HG03520 (cell line): Measurements from ENCODE around the gene NOS3.

Experiments
- ATAC-seq: cut with Tn5 transposase; IDR thresholded peaks from one replicate; pipeline ENCODE4 v1.9.1; 2021; ENCODE audit warnings: mild to moderate bottlenecking, moderate library complexity; ENCODE audit not compliant: unreplicated experiment

NOS3 gene

DNA sequence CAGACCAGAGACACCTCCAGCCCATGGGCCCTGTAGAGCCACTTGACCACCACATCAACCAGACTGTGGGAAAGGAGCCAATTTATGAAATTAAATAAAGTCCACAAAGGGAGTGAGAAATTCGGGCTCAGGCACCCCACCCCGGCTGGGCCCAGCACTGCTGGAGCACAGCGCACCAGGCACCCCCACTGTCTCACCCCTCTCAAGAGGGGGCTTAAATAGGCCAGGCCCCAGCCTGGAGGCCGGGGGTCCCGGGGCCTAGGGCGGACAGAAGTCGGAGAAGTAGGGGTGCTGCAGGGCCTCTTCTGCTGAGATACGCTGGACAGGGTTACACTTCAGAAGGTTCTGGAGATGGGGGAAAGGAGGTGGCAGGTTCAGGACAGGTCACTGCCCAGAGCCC lies 62.9 kb downstream of the NOS3 start:
- no peak for ATAC-seq

DNA sequence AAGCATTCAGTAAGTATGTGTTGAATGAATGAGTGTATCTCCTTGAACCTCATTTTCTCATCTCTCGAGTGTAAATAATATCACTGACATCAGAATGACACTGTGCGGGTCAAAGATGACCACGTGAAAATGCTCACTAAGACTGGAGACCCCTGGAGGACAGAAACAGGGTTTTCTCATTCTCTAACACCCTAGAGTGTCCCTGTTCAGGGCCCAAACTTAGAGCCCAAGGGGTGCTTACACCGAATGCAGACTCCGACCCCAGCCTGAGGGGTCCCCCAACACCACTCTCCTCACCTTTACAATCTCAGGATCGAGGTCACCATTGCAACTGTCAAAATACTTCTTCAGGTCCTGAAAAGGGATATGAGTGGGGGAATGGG lies 65.5 kb downstream of the NOS3 start:
- no peak for ATAC-seq

DNA sequence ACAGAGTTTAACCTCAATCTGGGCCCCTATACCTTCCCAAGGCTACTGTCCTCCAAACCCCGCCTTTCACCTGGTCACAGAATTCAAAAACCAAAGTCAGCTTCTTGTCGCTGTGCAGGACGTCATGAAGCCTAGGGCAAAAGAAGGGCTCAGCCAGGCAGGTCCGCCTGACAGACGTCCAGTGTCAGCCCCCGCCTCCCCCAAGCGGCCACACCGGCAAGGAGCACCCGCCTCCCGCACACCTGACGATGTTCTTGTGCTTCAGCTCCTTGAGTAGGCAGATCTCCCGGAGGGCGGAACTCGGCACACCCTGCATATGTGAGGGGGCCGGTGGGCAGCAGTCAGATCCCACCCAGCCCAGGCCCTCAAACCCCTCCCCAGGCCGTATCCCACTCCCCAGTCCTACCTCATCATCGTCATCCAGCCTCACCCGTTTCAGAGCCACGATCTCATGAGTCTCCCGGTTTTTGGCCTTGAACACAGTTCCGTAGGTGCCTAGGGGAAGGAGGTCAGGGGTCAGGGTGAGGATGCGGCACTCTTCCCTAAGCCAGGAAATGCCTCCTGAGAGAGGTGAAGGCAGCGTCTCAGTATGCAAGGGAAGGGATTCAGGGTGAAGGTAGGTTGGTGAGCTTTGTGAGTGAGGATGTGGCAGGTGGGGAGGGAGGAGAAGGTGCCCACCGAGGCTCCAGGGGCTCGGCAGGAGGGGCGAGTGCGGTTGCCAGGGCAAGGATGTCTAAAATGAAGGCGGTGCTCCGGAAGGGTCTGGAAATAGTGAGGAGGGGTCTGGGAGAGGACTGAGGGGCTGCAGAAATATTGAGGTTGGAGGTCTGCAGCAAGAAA lies 66.1 kb downstream of the NOS3 start:
- no peak for ATAC-seq

DNA sequence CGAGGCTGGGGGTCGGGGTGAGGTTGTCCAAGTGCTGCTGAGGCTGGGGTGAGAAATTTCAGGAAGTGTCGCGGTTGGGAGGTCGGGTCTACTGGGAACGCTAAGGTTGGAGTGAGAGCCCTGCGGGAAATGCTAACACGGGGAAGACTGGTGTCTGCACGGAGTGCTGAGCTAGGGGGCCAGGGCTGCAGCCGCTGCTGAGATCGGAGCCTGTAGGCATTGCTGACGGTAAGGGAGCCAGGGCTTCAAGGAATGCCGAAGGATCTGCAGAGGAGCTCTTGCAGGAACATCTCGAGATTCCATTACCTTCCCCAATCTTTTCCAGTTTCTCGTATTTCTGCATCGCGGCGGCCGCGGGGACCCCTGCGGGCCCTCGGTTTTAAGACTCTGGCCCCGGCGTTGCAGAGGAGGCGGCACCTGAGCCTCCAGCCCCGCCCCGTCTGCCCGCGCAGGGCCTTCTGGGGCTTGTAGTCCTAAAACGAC lies 66.7 kb downstream of the NOS3 start, which contains the start of gene CDK5:
Gene CDK5, minus strand, starts transcription at position 392 of the 483 bp plus-strand sequence. Its CDS starts 49 bp downstream, at position 343.
- ATAC-seq = peak; percentile 12

DNA sequence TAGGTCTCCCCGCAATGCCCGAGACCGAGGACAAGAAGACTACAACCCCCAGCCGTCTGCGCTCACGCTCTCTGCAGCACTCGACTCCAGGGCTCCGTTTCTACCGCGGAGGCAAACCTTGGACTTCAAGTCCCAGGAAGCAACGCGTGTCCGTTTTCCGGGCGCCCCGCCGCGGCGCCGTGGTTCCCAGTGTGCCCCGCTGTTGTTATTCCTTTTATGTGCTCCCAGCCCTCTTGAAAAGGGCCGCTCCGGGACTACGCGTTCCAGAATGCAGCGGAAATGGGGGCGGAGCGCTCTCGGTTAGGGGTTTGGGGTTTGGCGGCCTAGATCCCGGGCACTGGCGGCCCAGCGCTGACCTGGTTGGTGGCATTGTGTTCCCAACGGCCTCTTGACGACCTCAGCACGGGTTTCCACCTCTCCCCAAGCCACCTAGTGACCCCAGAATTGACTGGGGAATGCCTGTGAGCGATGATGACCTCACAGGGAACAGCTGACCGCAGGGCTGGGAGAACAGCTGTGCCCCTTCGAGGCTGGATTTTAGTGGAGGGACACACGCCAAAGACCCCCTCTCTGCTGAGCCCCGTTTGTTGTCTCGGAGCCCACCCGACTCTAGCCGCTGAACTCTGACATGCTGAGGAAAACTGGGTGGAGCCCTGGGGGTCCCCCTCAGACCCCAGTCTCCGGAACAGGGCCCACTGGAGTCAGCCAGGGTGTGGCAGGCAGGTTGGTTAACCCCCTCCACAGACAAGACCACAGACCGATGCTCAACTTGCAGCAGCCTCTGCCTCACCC lies 67.4 kb downstream of the NOS3 start:
- peak; percentile 84 for ATAC-seq

DNA sequence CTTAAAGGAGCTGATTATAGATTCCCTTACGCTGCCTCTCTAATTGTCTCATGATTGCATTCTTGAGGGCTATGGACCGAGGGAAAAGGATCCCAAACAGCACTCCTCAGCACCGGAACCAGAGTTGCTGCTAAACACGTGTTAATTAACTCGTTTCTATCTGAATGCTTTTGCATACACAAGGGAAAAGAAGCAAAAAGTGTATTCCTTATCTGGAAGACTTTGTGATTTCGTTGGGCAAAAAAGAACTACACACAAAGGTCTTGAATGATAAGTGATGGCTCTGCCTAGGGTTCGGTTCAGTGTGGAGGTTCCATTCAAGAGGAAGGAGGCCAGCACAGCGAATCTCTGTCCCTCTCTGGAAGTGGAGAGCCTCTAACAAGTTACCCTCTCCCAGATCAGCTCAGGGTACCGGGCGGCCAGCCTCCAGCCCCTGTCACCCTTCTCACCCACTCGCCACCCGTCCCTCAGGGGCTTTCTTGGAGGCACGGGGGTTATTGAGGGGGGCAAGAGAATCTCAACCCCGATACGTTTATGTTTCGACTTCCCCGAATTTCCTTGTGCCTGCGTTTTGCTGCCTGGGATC lies 68.1 kb downstream of the NOS3 start:
- no peak for ATAC-seq

DNA sequence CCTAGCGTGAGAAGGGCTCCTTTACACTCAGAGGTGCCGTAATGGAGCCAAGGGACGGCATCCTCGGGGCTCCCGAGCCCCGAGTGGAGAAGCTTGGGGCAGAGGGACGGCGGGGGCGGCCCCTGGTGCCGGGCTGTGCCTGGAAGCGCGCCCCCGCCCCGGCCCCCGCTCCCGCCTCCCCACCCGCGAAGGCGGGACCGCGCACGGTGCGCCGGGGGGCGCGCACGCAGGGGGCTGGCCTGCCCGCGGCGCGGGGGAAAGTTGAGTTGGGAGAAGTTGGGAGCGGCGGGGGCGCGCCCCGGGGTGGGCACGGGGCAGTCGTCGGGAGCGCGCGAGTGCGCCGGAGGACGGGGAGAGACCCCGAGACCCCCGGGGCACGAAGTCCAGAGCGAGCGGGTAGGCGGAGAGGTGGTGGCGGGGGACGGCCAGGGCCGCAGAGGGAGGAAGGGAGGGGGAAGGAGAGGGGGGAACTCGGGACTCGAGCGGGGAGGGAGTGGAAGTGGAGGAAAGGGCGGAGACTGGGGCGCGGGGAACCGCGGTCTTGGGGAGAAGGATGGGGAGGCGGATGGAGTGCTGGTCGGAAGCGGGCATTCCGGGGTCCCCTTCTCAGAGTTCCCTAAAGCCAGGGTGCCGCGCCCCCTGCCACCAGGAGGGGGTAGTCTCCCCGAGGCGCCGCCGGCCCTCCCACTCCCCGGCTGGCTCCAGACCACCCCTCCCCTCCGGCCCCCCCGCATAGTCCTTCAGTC lies 68.7 kb downstream of the NOS3 start, which contains the start of gene SLC4A2:
Gene SLC4A2, plus strand, starts transcription at position 223 of the 746 bp plus-strand sequence. CDS start 2,399 bp downstream, outside the sequence.
- peak; percentile 26 for ATAC-seq

DNA sequence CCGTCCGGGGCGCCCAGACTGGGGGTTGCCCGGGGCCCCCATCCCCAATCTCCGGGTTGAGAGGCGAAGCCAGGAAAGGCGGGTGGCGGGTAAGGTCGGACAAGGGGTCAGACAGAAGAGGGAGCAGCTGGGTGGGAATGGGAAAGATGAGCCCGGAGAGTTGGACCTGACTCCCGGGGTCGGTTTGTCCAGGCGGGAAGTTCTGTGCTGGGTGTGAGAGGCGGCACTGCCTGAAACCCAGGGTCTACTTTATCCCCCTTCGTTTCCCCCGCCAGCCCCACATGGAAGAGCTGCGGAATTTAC lies 69.2 kb downstream of the NOS3 start:
- ATAC-seq = no peak

DNA sequence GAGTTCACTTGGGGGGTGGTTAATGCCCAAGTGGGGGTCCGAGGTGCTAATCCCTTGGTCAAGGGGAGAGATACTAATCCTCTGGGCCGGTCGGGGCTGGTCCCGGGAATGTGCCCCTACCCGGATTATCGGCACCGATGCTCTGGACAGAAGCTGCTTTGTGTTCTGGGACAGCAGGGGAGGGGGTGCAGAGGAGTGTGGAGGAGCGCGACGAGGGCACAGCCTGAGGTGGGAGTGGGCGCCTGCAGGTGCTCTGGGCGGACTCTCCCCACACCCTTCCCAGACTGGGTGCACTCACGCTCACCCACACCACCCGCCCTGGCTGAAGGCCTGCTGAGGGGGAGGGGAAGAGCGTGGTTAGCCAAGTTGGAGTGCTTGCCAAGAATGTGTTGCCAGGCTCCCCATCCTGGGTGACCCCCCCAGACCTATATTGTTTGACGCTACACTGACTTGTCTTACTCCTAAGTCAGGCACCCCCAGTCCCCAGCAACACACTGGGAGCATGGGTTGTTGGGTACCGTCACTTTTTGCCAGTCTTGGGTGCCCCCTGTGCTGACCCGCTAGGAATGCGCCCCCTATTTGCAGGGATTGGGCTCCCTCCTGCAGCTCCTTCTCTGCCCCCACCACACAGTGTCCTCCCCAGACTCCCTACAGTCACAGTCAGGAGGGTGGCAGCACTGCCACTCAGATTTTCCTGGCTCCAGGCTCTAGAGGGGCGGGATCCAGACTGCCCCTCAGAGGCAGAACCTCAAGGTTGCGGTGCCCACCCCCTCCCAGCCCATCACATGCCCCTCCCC lies 69.8 kb downstream of the NOS3 start:
- no peak for ATAC-seq

DNA sequence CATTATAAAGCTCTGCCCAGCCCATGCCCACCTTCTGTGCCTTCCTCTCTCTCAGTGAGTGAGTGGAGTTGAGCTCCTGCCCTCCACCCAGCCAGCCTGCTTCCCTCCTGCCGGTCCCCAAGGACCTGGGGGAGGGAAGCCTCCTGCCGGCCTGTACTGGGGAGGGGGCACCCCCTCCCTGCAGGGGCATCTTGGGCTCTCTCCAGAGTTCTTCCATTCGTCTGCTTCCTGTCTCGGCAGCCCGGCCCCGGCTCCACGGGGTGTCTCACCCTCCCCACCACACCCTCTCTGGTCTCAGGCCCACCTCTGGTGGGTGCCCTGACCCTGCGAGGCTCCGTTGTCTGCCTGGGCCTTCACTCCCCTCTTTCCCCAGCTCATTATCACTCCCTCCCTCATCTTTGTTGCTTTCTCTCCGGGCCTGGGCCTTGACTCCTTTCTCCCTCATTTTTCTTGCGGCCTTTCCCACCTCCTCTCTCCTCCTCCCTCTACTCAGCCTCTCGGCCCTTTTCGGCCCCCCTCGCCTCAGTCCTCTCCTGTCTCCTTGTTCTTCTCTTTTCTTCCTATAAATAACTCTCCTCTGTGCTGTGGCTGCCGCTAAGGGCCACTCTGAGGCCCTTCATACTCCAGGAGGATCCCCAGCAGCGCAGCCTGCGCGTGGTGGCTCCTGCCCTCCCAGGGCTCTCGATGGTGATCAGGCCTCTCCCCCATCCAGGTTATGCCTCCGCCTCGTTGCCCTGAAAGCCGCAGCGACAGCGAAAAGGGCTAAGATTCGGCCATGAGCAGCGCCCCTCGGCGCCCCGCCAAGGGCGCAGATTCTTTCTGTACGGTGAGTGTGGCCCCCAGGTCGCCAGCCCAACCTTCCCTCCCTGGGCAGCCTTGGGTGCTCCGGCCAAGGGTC lies 70.6 kb downstream of the NOS3 start:
- ATAC-seq = no peak

DNA sequence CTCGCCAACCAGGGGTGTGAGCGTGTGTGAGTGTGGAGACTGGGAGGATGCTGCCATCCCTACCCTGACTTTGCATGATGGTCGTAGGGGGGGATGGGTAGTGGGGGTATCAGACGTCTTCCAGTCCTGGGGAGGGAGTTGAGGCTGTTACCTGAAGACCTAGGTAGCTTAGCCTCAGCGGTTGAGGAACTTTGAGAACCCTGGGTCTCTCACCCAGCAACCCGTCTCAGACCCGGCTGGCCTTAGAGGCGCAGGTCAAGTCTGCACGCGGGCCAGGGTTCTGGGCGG lies 71.2 kb downstream of the NOS3 start:
- no peak for ATAC-seq

DNA sequence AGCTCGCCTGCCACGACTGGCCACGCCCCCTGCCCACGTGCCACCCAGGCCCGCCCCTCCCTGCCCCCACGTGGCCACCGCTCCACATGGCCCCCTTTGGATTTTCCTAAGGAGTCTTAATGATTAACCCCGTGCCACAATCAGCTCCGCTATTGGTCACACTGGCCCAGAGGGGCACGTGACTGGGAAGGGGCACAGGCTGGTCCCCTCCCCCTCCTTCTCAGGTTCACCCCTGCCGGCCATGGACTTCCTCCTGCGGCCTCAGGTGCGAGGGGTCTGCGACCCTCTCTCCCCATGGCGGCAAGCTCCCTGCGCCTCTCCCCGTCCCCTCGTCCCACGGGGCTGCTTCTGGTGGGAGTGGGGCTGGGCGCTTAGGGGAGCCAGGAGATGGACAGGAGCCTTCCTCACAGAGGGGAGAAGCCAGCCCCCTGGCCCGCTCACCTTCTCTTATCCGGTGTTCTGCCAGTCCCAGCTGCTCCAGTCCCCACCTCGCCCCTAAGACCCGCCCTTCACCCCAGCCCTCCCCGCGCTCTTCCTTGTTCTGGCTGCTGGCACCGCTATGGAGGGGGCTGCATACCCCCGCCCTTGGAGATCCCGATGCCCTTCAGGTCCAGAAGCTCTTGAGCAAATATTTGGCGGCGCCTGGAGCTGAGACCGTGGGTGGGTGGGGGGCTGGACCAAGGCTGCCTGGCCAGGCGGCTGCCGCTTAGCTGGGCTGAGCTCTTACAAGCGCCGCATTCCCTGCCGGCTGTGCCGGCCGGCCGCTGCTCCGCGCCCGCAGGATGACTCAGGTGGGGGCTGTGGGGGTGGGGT lies 71.8 kb downstream of the NOS3 start:
- no peak for ATAC-seq

DNA sequence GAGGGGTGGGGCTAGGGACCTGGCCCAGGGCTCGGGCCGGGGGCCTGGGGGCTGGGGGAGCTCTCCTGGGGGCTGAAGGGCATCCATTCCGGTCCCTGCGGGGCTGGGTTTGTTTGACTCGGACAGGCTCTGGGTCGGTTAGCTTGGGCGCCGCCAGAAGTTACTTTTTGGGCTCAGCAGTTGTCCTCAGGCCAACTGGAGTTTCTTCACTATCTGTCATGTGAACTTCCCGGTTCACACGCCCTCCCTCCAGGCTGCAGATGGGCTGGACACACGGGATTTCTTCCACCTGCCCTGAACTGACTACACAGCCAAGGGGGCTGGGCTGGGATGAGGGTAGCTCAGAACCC lies 72.4 kb downstream of the NOS3 start:
- no peak for ATAC-seq
